Liver (tissue), 9 donors: Measurements from ENCODE around the gene CHCHD1. TPM values are rescaled to one million over a fixed set of nuclear protein-coding genes. Genes with fewer than 3 reads are reported as not detected.

Experiments
- DNase-seq: peaks from one replicate; pipeline ENCODE4 v3.0.0-alpha.2; 2017; ENCODE audit warnings: low spot score
- H3K27ac ChIP-seq, 2 donors: one replicate each; pipeline ENCODE4 v1.7.0; 2013; ENCODE audit warnings: inconsistent platforms in 2 of 2, low read length in 2 of 2, control low read depth in 1 of 2, low read depth in 1 of 2, mild to moderate bottlenecking in 1 of 2
- H3K27me3 ChIP-seq, 4 donors: one replicate each; pipeline versions ENCODE4 v1.6.1 to v1.7.0; 2013; ENCODE audit warnings: low read length in 3 of 4, inconsistent platforms in 1 of 4, mild to moderate bottlenecking in 1 of 4, moderate library complexity in 1 of 4; ENCODE audit not compliant: control insufficient read depth in 4 of 4, insufficient read depth in 4 of 4
- H3K36me3 ChIP-seq, 4 donors: one replicate each; pipeline versions ENCODE4 v1.6.1 to v1.7.0; 2013; ENCODE audit warnings: low read length in 3 of 4, mild to moderate bottlenecking in 3 of 4, low read depth in 1 of 4, moderate library complexity in 1 of 4; ENCODE audit not compliant: control insufficient read depth in 4 of 4, insufficient read depth in 3 of 4
- H3K4me1 ChIP-seq, 4 donors: one replicate each; pipeline versions ENCODE4 v1.6.1 to v1.7.0; 2013; ENCODE audit warnings: low read length in 3 of 4, mild to moderate bottlenecking in 3 of 4, moderate library complexity in 1 of 4; ENCODE audit not compliant: control insufficient read depth in 4 of 4, insufficient read depth in 4 of 4
- H3K4me3 ChIP-seq, 3 donors: one replicate each; pipeline versions ENCODE4 v1.6.1 to v1.7.0; 2013; ENCODE audit warnings: low read length in 3 of 3, control low read depth in 1 of 3, low read depth in 1 of 3, mild to moderate bottlenecking in 1 of 3
- H3K9ac ChIP-seq, 2 donors: one replicate each; pipeline ENCODE4 v1.7.0; 2013; ENCODE audit warnings: low read length in 2 of 2, mild to moderate bottlenecking in 2 of 2, moderate library complexity in 2 of 2, control low read depth in 1 of 2, low read depth in 1 of 2
- H3K9me3 ChIP-seq, 4 donors: one replicate each; pipeline versions ENCODE4 v1.6.1 to v1.7.0; 2013; ENCODE audit warnings: low read length in 3 of 4; ENCODE audit not compliant: control insufficient read depth in 4 of 4
- EGR1 ChIP-seq, 2 donors: IDR thresholded peaks; 2 replicates each; pipeline ENCODE4 v1.6.1; 2016 to 2018; ENCODE audit warnings: antibody characterized with exemption in 2 of 2, low read depth in 2 of 2
- FOXA1 ChIP-seq: IDR thresholded peaks from 2 replicates; pipeline ENCODE4 v1.6.1; 2016; ENCODE audit warnings: antibody characterized with exemption
- FOXA2 ChIP-seq: IDR thresholded peaks from 2 replicates; pipeline ENCODE4 v1.6.1; 2016; ENCODE audit warnings: antibody characterized with exemption
- GABPA ChIP-seq, 2 donors: IDR thresholded peaks in 1 of 2; conservative IDR thresholded peaks in 1 of 2; 2 replicates each; pipeline ENCODE4 v1.6.1; 2016; ENCODE audit warnings: antibody characterized with exemption in 2 of 2, mild to moderate bottlenecking in 1 of 2, moderate library complexity in 1 of 2
- HNF4A ChIP-seq, 2 donors: conservative IDR thresholded peaks; 2 replicates each; pipeline ENCODE4 v1.6.1; 2016; ENCODE audit warnings: antibody characterized with exemption in 2 of 2, mild to moderate bottlenecking in 2 of 2
- HNF4G ChIP-seq: IDR thresholded peaks from 2 replicates; pipeline ENCODE4 v1.6.1; 2016; ENCODE audit warnings: antibody characterized with exemption
- JUND ChIP-seq, 2 donors: IDR thresholded peaks; 2 replicates each; pipeline ENCODE4 v1.6.1; 2016; ENCODE audit warnings: antibody characterized with exemption in 2 of 2
- NR2F2 ChIP-seq: IDR thresholded peaks from 2 replicates; pipeline ENCODE4 v1.6.1; 2016; ENCODE audit warnings: antibody characterized with exemption
- RAD21 ChIP-seq, 2 donors: IDR thresholded peaks; 2 replicates each; pipeline ENCODE4 v1.6.1; 2016; ENCODE audit warnings: antibody characterized with exemption in 2 of 2, mild to moderate bottlenecking in 2 of 2
- RXRA ChIP-seq, 2 donors: IDR thresholded peaks; 2 replicates each; pipeline ENCODE4 v1.6.1; 2017 to 2018; ENCODE audit warnings: antibody characterized with exemption in 2 of 2, mild to moderate bottlenecking in 1 of 2
- SP1 ChIP-seq: IDR thresholded peaks from 2 replicates; pipeline ENCODE4 v1.6.1; 2018; ENCODE audit warnings: antibody characterized with exemption, mild to moderate bottlenecking
- TAF1 ChIP-seq: conservative IDR thresholded peaks from 2 replicates; pipeline ENCODE4 v1.6.1; 2016; ENCODE audit warnings: antibody characterized with exemption, mild to moderate bottlenecking
- WGBS: extraction: QIAGEN DNeasy Blood & Tissue Kit; methylation state at CpG from one replicate; pipeline ENCODE4 v1.1.7; 2013; 5-methylcytosine and 5-hydroxymethylcytosine counted together
- polyA plus RNA-seq, 2 donors: library from polyadenylated mRNA; stranded (reverse) in 1 of 2; unstranded in 1 of 2; fragments of 200-250 nt in 1 of 2; fragments of >200 nt in 1 of 2; fragmentation: Nextera tagmentation in 1 of 2; extraction: Ambion mirVana in 1 of 2; gene quantifications; one replicate each; pipeline versions ENCODE4 v1.2.1 to v1.2.3, GENCODE V29; 2013 to 2015
- total RNA-seq, 2 donors: library from RNA; depleted of rRNA; stranded (reverse); fragments of >200 nt; gene quantifications; one replicate each; pipeline ENCODE4 v1.2.3, GENCODE V29; 2014
- TF ChIP-seq, protein P1 (sequence below): fragments of 150-350 bp; IDR thresholded peaks from 2 replicates; pipeline ENCODE4 v1.5.1; 2017; ENCODE audit warnings: improper control_type of control experiment, low read depth, low read length; ENCODE audit not compliant: missing input control
- TF ChIP-seq, protein P2 (sequence below): IDR thresholded peaks from 2 replicates; pipeline ENCODE4 v1.6.1; 2016; ENCODE audit warnings: antibody characterized with exemption
- TF ChIP-seq, protein P3 (sequence below): IDR thresholded peaks from 2 replicates; pipeline ENCODE4 v1.6.1; 2016; ENCODE audit warnings: antibody characterized with exemption
- TF ChIP-seq, protein P4 (sequence below): IDR thresholded peaks from 2 replicates; pipeline ENCODE4 v1.6.1; 2016; ENCODE audit warnings: antibody characterized with exemption
- TF ChIP-seq, protein P5 (sequence below): IDR thresholded peaks from 2 replicates; pipeline ENCODE4 v1.6.1; 2016; ENCODE audit warnings: antibody characterized with exemption, mild to moderate bottlenecking
- donor health status: healthy.
- donor health status: healthy.
- donor health status: healthy.
- donor health status: healthy.
- donor health status: healthy.

The CHCHD1 gene
- total and polyA plus RNA-seq, 4 donors, result 7.6 to 47.4 (median 23.1) TPM

DNA sequence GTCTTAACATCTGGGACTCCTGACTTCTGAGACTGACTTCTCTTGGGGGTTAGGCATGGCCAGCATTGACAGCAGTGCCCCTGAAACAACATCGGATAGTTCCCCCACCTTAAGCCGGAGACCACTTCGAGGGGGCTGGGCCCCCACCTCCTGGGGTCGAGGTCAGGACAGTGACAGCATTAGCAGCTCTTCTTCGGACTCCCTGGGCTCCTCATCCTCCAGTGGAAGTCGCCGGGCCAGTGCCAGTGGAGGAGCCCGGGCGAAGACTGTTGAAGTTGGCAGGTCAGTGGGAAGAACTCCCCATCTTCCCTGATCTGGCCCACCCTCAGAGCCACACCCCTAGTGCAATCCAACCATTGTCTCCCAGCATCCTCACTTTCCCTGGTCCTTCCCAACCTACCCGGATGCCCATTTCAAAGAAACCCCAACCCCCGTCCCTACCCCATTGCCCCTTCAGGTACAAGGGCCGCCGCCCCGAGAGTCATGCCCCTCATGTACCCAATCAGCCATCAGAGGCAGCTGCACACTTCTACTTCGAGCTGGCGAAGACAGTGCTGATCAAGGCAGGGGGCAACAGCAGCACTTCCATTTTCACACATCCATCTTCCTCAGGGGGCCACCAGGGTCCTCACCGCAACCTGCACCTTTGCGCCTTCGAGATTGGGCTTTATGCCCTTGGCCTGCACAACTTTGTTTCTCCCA is 15.6 kb downstream of the CHCHD1 start:
- Histone ChIP-seq H3K9me3 (no peaks in the 10 kb centered on the region), H3K36me3 (peaks cover 19 to 95% (median 74%) of the 10 kb centered on the region in 4 donors), H3K27ac (no peak overlapping the region), H3K4me3 (no peak overlapping the region), H3K4me1 (no peaks in the 10 kb centered on the region), H3K27me3 (no peaks in the 10 kb centered on the region), H3K9ac (no peak overlapping the region)
- WGBS, result 92% methylated on average over 19 of the region's 19 CpGs
- no peak for TF ChIP-seq EGR1 (IDR thresholded peaks at IDR 0.05; ENCODE audit: low read depth in 2 of 2)
- no peak for TF ChIP-seq JUND (IDR thresholded peaks at IDR 0.05)
- TF ChIP-seq TAF1, result no peak
- no peak for TF ChIP-seq GABPA (IDR thresholded peaks at IDR 0.05 in 1 of 2, conservative IDR thresholded peaks at IDR 0.05 in 1 of 2)
- TF ChIP-seq RAD21 (IDR thresholded peaks at IDR 0.05), result no peak
- TF ChIP-seq, protein P1, sequence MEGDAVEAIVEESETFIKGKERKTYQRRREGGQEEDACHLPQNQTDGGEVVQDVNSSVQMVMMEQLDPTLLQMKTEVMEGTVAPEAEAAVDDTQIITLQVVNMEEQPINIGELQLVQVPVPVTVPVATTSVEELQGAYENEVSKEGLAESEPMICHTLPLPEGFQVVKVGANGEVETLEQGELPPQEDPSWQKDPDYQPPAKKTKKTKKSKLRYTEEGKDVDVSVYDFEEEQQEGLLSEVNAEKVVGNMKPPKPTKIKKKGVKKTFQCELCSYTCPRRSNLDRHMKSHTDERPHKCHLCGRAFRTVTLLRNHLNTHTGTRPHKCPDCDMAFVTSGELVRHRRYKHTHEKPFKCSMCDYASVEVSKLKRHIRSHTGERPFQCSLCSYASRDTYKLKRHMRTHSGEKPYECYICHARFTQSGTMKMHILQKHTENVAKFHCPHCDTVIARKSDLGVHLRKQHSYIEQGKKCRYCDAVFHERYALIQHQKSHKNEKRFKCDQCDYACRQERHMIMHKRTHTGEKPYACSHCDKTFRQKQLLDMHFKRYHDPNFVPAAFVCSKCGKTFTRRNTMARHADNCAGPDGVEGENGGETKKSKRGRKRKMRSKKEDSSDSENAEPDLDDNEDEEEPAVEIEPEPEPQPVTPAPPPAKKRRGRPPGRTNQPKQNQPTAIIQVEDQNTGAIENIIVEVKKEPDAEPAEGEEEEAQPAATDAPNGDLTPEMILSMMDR, result no peak
- TF ChIP-seq FOXA2, result no peak
- TF ChIP-seq HNF4G, result no peak
- no peak for TF ChIP-seq SP1
- TF ChIP-seq, protein P2, sequence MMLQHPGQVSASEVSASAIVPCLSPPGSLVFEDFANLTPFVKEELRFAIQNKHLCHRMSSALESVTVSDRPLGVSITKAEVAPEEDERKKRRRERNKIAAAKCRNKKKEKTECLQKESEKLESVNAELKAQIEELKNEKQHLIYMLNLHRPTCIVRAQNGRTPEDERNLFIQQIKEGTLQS, result no peak
- TF ChIP-seq RXRA (IDR thresholded peaks at IDR 0.05), result no peak
- no peak for TF ChIP-seq HNF4A (conservative IDR thresholded peaks at IDR 0.05)
- TF ChIP-seq, protein P3, sequence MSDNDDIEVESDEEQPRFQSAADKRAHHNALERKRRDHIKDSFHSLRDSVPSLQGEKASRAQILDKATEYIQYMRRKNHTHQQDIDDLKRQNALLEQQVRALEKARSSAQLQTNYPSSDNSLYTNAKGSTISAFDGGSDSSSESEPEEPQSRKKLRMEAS, result no peak
- TF ChIP-seq, protein P4, sequence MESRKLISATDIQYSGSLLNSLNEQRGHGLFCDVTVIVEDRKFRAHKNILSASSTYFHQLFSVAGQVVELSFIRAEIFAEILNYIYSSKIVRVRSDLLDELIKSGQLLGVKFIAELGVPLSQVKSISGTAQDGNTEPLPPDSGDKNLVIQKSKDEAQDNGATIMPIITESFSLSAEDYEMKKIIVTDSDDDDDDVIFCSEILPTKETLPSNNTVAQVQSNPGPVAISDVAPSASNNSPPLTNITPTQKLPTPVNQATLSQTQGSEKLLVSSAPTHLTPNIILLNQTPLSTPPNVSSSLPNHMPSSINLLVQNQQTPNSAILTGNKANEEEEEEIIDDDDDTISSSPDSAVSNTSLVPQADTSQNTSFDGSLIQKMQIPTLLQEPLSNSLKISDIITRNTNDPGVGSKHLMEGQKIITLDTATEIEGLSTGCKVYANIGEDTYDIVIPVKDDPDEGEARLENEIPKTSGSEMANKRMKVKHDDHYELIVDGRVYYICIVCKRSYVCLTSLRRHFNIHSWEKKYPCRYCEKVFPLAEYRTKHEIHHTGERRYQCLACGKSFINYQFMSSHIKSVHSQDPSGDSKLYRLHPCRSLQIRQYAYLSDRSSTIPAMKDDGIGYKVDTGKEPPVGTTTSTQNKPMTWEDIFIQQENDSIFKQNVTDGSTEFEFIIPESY, result no peak
- TF ChIP-seq NR2F2, result no peak
- TF ChIP-seq FOXA1, result no peak
- TF ChIP-seq, protein P5, sequence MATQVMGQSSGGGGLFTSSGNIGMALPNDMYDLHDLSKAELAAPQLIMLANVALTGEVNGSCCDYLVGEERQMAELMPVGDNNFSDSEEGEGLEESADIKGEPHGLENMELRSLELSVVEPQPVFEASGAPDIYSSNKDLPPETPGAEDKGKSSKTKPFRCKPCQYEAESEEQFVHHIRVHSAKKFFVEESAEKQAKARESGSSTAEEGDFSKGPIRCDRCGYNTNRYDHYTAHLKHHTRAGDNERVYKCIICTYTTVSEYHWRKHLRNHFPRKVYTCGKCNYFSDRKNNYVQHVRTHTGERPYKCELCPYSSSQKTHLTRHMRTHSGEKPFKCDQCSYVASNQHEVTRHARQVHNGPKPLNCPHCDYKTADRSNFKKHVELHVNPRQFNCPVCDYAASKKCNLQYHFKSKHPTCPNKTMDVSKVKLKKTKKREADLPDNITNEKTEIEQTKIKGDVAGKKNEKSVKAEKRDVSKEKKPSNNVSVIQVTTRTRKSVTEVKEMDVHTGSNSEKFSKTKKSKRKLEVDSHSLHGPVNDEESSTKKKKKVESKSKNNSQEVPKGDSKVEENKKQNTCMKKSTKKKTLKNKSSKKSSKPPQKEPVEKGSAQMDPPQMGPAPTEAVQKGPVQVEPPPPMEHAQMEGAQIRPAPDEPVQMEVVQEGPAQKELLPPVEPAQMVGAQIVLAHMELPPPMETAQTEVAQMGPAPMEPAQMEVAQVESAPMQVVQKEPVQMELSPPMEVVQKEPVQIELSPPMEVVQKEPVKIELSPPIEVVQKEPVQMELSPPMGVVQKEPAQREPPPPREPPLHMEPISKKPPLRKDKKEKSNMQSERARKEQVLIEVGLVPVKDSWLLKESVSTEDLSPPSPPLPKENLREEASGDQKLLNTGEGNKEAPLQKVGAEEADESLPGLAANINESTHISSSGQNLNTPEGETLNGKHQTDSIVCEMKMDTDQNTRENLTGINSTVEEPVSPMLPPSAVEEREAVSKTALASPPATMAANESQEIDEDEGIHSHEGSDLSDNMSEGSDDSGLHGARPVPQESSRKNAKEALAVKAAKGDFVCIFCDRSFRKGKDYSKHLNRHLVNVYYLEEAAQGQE, result no peak
- DNase-seq, result no peak
